Inflammatory macrophage (primary cell): Measurements from ENCODE around the gene ZSCAN22.
A peak's percentile ranks its signal among the peaks of the same experiment; 100 is the strongest.
"Not testable (repeated sequence)": the region's sequence is repeated elsewhere in the genome, so short reads cannot be mapped to it uniquely, and the experiment has no call there.

Experiments used
- DNase-seq, 2 donors: peaks; one replicate each; pipeline ENCODE4 v3.0.0-alpha.2; 2020 to 2022

Gene ZSCAN22

DNA sequence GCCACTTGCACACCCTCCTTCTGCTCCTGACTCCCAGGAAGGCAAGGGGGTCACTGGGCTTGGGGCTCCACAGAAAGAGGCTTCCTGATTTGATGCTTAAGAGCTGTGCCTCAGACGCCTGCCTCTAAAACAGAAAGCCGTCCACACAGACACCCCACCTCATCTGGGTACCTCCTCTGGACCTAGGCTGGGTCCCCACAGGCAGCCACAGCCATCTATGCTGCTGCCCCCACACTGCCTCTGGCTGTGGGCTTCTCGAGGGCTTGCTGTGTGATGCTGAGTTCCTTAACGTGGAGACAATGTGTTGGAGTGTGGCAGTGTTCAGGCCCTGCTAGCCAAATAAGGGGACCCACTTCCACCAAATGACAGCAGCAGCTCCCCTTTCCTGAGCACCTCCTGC is 8.5 kb upstream of the ZSCAN22 start:
- no peak for DNase-seq

DNA sequence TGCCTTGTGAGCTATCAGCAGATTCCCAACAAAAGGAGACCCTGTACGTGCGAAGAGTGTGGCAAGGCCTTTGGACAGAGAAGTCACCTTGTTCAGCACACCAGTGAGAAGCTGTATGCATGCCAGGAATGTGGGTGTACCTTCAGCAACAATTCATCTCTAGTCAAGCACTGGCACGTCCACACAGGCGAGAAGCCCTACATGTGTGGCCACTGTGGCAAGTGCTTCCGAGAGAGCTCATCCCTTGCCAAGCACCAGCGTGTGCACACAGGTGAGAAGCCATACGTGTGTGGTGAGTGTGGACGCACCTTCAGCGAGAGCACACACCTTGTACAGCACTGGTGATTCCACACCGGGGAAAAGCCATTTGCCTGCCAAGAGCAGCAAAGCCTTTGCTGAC is 7.6 kb upstream of the ZSCAN22 start:
- no peak for DNase-seq

DNA sequence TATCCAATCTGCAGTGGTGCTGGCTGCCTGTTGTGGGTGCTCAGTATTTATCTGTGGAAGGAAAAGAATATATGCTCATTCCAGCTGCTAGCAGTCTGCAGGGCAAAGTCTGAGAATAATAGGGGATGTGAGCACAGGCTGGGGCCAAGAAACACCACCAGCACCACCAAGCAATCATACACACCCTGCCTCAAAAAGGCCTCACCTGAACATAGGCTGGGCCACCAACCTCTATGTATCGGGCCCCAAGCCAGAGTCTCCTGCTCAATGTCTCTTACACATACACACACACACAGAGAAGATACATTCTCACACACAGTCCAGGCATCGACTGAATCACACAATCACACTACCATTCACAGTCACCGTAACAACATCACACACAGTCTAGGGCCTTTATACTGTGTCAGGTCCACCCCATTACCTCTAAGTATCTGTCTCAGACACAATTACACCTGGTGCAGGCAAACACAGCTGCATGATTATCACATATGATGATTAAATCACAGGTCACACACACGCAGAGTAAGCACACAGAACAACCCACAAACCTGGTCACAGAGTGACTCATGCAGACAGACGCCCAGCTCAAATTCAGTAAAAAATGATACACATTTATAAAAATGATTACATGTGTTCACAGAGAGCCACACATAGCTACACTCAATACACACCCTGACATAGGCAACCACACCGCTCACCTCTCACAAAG is 1.3 kb upstream of the ZSCAN22 start:
- DNase-seq: no peak

DNA sequence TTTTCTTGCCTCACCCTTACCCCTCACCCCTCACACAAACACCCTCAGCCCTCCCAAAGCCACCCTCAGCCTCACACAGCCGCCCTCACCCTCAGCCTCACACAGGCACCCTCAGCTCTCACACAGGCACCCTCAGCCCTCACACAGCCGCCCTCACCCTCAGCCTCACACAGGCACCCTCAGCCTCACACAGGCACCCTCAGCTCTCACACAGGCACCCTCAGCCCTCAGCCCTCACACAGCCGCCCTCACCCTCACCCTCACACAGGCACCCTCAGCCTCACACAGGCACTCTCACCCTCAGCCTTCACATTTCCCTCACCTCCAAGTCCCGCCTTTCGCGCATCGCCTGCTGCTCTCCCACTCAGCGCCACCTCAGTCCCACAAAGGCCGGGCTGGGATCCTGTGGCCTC is 287 bp upstream of the ZSCAN22 start:
- DNase-seq: no peak

DNA sequence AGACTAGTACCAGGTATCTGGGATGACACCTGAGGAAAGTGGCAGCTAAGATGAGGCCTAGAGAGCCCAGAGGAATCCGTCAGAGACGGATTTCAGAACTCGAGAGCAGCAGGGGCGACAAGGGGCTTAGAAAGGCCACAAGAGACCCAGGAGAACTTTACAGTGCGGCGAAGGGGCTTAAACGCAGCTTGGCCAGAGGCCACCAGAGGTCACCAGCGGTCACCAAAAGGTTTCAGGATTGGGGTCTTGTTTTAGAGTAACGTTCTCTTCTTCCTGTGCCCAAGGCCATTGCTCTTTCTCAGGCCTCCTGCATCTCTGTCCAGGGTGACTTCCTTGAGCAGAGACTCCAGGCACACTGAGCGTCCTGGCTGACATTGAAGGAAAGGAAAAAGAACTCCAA is 2.2 kb downstream of the ZSCAN22 start:
- DNase-seq: peak; percentile 24 to 31

DNA sequence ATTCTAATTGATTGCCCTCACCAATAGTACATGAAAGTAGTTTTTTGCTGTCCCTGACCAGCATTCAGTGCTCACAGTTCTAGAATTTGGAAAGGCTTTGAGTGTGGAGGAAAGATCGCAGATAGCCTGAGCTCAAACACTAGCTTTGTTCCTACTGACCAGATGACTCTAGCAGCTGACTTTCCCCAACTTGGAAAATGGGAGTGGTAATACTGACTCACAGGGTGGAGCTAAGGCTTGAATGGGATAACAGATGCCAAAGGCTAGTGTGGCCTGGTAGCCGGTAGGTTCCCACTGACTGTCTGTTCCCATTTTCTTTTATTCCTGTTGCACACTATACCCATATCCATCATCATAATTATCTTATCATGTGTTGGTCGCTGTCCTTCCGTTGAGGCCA is 3.7 kb downstream of the ZSCAN22 start:
- peak; percentile 43 to 63 for DNase-seq

DNA sequence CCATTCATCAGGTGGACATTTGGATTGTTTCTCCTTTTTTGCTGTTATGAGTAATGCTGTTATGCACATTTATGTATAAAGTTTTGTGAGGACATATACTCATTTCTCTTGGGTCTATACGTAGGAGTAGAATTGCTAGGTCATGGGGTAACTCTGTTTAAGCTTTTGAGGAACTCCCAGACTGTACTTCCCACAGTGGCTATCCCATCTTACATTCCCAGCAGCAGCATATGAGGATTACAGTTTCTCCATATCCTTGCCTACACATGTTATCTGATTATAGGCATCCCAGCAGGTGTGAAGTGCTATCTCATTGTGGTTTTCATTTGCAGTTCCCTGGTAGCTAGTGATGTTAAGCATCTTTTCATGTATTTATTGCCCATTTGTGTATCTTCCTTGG is 5.9 kb downstream of the ZSCAN22 start:
- peak; percentile 56 to 61 for DNase-seq

DNA sequence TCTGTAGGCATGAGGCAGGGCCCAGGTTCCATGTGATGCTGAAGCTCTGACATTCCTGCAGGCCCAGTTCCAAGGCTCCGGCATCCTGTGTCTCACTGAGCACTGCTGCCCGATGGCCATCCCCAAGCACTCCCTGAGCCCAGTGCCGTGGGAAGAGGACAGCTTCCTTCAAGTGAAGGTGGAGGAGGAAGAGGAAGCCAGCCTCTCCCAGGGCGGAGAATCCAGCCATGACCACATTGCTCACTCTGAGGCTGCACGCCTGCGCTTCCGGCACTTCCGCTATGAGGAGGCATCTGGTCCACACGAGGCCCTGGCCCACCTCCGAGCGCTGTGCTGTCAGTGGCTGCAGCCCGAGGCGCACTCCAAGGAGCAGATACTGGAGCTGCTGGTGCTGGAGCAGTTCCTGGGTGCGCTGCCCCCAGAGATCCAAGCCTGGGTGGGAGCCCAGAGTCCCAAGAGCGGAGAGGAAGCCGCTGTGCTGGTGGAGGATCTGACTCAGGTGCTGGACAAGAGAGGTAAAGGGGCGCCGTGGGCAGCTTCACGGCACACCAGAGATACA is 8.0 kb downstream of the ZSCAN22 start:
- peak; percentile 69 to 92 for DNase-seq

DNA sequence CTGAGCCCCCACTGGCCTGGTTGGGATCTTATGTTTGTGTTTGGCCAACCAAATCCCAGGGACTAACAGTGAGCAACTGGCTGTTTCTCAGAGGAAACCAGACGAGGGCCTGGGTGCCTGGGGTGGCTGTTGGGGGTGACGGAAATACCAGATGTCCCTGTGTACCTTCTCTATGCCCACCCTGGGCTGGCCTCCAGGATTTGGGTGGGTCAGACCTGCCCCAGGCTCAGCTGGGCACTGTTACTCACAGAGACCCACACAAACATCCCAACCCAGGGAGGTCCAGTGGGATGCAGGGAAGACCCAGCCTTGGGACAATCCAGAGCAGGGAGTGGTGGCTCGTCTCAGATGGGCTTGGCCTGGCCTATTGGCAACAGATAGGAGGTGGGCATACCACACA is 8.8 kb downstream of the ZSCAN22 start:
- DNase-seq: no peak

DNA sequence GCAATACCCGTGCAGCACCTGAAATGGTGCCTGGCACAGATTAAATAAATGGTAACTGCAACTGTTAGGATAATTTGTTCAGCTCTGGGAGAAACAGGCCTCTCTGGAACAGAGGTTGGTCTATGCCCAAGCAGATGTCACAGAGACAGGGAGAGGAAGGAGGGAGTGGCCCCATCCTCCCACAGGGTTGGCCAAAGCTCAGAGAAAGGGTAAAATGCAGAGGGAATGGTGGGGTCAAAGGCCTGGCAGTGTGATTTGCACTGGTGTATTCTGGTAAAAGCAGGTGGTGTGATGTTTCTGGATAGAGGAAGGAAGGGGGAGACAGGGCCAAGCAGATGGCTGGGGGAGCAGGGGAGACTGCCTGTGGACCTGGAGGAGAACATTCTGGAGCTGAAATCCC is 9.4 kb downstream of the ZSCAN22 start:
- no peak for DNase-seq

DNA sequence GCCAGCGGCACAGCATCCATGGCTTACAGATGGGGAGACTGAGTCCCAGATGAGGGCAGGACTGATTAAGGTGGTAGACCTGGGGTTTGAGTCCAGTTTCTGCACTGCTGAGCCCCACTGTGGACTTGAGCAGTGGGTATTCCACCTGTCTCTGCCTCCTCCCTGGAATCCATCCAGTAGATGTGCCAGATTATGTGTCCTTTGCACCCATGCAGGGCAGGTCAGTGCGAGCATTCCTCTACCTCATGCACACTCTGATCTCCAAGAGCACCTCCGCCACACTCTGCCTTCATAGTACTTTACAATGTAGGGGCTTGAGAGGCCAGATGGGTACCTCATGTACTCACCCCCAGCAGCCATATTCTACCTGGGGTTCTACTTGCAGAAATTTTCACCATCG is 10.0 kb downstream of the ZSCAN22 start:
- DNase-seq: no peak

DNA sequence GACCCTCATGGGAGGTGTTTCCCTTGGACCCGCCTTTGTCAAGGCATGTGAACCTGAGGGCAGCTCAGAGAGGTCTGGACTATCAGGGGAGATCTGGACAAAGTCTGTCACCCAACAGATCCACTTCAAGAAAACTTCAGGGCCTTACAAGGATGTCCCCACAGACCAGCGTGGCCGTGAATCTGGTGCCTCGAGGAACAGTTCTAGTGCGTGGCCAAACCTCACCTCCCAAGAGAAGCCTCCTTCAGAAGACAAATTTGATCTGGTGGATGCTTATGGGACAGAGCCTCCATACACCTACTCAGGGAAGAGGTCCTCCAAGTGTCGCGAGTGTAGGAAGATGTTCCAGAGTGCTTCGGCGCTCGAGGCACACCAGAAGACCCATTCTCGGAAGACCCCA is 11.5 kb downstream of the ZSCAN22 start:
- no peak for DNase-seq

DNA sequence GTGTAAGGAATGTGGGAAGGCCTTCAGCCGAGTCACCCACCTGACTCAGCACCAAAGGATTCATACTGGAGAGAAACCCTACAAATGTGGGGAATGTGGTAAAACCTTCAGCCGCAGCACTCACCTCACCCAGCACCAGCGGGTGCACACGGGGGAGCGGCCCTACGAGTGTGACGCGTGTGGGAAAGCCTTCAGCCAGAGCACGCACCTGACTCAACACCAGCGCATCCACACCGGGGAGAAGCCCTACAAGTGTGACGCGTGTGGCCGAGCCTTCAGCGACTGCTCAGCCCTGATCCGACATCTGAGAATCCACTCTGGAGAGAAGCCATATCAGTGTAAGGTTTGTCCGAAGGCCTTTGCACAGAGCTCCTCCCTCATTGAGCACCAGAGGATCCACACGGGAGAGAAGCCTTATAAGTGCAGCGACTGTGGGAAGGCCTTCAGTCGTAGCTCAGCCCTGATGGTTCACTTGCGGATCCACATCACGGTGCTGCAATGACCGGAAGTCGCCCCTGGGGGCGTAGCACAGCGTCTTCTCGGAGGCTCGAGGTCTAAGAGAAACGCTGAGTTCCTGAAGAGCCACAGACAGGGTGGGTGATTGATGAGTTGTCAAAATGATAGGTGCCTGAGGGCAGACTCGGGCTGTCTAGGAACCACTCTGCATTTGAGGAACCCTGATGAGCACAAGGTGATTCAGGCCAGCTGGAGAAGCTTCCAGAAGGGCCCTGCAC is 12.2 kb downstream of the ZSCAN22 start:
- no peak for DNase-seq

DNA sequence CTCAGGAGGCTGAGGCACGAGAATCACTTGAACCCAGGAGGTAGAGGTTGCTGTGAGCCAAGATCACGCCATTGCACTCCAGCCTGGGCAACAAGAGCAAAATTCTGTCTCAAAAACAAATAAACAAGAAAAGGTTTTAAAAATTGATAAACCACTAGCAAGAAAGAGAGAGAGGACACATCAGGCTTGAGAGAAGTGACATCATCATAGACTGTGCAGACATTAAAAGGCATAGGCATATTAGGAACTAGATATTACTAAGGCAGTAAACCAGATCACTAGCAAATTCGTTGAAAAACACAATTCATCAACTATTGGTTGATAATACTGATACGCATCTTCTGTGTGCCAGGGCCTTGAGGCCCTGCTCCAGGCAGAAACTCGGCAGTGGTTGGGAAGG is 18.8 kb downstream of the ZSCAN22 start:
- DNase-seq: no peak

DNA sequence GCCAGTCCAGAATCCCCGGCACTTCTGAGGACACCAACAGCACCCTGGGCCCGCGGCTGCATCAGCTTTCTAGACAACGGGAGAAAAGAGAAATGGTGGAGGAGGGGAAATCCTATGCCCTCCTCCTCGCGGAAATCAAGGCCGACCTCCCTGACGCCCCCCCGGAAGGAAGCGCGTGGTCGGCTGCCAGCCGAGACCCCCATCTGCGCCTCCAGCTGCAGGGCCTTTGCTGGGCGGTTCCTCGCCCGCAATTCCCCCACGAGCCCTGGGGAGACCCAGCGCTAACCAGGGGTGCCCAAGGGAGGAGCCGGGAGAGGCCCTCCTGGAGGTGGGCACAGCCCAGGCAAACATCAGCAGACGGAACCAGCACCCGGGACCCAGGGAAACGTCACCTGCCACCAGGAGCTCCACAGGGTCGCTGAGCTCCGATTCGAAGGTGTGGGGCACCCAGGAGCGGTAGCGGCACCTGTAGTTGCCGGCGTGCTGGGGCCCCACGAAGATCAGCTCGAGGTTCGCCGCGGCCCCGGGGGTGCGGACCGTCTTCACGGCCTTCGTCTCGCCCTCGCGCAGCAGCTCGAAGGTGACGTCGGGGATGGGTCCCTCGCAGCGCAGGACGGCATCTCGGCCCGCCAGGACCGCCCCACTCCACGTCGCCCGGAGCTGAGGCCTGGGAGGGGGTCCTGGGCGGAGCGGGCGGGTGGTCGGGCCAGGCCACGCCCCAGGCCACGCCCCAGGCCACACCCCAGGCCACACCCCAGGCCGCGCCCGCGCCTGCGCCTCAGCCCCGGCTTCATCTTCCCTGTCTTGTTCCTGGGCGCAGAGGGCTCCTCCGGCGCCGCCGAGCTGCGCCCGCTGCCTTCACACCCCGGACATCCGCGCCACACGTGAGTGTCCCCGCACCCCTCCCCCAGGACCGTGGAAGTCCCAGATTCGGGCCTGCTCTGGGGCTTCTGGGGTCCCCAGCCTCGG is 20.5 kb downstream of the ZSCAN22 start:
- peak; percentile 68 to 80 for DNase-seq

DNA sequence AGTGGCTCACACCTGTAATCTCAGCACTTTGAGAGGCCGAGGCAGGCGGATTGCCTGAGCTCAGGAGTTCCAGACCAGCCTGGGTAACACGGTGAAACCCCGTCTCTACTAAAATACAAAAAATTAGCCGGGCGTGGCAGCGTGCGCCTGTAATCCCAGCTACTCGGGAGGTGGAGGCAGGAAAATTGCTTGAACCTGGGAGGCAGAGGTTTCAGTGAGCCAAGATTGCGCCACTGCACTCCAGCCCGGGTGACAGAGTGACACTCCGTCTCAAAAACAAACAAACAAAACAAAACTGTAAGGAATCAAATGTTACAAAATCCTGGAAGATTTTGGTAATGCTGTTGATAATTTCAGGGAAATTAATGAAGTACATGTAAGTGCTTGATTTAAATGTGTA is 21.3 kb downstream of the ZSCAN22 start:
- DNase-seq: not testable (repeated sequence)

DNA sequence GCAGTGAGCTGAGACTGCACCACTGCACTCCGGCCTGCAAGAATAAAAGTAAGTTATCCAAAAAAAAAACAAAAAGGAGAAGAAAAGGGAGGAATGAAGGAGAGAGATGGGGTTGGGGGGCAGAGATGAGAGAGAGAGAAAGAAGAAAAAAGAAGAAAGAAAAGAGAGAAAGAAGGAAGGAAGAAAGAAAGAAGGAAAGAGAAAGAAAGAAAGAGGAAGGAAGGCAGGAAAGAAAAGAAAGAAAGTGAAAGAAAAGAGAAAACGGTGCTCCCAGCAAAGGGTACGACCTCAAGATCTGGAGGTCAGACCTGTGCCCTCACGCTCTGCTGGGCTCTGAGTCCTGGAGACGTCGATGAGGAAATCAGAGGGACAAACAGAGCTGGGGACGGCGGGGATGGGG is 22.8 kb downstream of the ZSCAN22 start:
- no peak for DNase-seq

DNA sequence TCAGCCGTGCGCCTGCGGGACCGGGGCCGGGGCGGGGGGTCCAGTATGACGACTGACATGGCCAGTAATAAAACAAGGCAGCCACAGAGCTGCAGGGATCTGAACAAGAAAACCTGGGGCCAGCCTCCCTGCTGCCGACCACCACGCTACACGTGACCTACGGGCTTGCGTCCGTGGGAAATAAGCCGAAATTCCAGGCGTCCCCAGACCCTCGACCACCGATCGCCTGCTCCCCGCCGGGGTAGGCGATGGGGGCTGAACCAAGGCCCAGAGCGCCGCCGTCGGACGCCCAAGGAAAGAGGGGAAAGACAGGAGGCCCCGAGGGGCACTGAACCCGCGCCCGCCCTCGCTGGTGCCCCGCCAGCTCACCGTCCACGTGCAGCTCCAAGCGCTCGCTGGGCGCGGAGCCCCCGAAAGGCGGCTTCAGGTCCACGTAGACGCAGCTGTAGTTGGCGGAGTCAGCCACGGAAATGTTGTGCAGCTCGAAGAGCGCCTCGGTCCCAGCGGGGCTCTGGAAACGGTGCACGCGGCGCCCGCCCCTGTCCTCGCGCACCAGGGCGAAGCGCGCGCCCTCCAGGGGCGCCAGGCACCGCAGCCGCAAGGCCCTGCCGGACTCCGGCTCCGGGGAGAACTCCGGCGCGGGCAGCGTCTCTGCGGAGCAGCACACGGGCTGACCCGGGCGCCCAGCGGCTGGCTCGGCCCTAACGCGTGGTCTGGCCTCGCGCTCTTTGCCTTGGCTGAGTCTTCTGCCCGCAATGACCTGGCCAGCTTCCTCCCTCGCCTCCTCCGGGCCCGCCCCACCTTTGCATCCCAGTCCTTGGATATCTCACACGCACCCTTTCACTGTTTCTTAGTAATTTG is 23.4 kb downstream of the ZSCAN22 start:
- no peak for DNase-seq

DNA sequence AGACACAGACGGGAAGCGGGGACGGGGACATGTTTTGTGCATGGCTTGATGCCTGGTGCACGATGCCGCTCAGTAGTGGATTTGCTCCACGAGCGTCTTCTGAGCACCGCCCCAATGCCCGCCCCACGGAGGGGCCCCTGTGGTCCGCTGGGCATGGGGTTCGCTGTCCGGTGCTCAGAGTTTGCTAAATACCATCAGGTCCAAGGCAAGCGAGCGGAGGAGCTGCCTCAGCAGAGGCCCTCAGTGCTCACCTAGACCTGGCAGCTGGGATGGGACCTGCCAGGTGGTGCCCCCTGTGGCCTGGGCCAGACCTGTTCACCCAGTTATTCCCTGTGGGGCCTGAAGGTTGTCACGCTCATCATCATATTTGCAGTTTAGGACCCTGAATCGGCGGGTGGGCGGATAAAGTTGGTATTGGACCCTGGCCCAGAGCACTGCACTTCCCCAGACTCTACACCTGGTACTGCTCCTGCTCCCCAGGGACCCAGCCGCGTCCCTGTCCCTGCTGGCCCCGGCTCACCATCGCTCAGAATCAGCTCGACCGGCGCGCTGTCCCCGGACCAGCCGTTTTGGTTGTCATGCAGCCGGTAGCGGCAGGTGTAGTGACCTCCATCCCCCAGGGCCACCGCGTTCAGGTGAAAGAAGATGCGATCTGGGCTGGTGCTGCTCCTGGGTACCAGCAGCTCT is 24.2 kb downstream of the ZSCAN22 start:
- DNase-seq: no peak

DNA sequence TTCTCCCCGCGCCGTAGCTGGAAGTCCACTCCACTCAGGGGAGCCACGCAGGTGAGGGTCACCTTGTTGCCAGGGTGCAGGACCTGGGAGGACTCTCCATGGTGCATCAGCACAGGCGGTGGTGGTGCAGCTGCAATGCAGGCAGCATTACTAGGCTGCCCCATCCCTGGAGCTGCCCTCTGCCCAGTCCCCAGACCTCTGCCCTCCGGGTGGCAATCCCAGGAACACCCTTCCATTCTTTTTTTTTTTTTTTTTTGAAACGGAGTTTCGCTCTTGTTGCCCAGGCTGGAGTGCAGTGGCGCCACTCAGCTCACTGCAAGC is 24.7 kb downstream of the ZSCAN22 start:
- DNase-seq: no peak

DNA sequence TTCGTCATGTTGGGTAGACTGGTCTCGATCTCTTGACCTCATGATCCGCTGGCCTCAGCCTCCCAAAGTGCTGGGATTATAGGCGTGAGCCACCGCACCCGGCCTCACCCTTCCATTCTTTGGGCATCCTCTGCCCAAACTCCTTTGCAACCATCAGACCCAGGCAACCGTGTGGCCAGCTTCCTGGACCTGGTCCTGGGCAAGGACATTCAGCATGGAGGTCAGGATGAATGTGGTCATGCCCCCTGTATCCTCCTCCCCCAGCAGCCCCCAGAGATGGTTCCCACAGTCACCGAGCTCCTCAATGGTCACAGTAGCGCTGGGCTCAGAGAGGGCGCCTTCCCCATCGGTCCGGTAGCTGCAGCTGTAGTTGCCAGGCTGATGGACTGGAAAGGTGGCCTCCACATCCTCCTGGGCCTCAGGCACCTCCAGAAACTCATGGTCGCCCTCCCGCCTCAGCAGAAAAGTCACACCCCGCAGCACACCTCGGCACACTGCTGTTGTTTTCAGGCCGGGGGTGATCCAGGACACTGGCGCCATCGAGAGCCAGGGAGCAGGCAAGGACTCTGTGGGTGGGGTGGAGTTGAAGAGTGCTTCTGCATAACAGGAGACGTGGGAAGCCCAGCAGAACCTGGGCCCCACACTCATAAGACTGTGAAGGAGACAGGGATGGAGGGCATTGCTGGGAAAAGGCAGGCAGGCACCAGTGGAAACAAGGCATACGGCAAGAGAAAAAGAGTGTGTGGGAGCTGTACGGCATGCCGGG is 25.4 kb downstream of the ZSCAN22 start:
- DNase-seq: no peak
